WTC11 (cell line): ENCODE data around the gene ZMIZ1. TPM values are rescaled to one million over a fixed set of nuclear protein-coding genes. Genes with fewer than 3 reads are reported as not detected.

Experiments used
- ATAC-seq: fragments of 200-7000 bp; cut with Tn5 transposase; 2 replicates; pipeline ENCODE4 v1.10.0; 2021; ENCODE audit warnings: mild to moderate bottlenecking, moderate library complexity
- CTCF ChIA-PET: fragments of 300-600 bp; sonication (Branson Sonifier 250); formaldehyde crosslinking; loops from one replicate; lab custom pipeline; 2021; ENCODE audit warnings: antibody characterized with exemption; lab: Charles Lee
- POLR2A ChIA-PET: fragments of 350-600 bp; sonication (Branson Sonifier 250); formaldehyde crosslinking; loops from one replicate; lab custom pipeline; 2021; ENCODE audit warnings: antibody characterized with exemption; lab: Charles Lee
- DNase-seq: peaks from one replicate; pipeline ENCODE4 v3.0.0; 2021; ENCODE audit warnings: low spot score
- H3K27ac Mint-ChIP-seq: 2 replicates; pipeline ENCODE4 v1.8.0; 2021; ENCODE audit warnings: mixed read lengths
- H3K27me3 Mint-ChIP-seq: 2 replicates; pipeline ENCODE4 v1.8.0; 2021; ENCODE audit warnings: low read depth, mild to moderate bottlenecking, moderate library complexity, mixed read lengths
- H3K36me3 Mint-ChIP-seq: 2 replicates; pipeline ENCODE4 v1.8.0; 2021; ENCODE audit warnings: mixed read lengths
- H3K4me1 Mint-ChIP-seq: 2 replicates; pipeline ENCODE4 v1.8.0; 2022; ENCODE audit warnings: mixed read lengths
- H3K4me3 Mint-ChIP-seq: 2 replicates; pipeline ENCODE4 v1.8.0; 2021; ENCODE audit warnings: mild to moderate bottlenecking, moderate library complexity, mixed read lengths
- H3K9me3 Mint-ChIP-seq: 2 replicates; pipeline ENCODE4 v1.8.0; 2021; ENCODE audit warnings: mixed read lengths
- ATF1 ChIP-seq: sonication (generic); formaldehyde crosslinking; IDR thresholded peaks from 2 replicates; pipeline ENCODE4 v1.8.1; 2023; ENCODE audit warnings: mild to moderate bottlenecking, moderate library complexity, missing genetic modification reagents
- ATF3 ChIP-seq: sonication (generic); formaldehyde crosslinking; conservative IDR thresholded peaks from 2 replicates; pipeline ENCODE4 v1.8.1; 2022; ENCODE audit warnings: mild to moderate bottlenecking, missing genetic modification reagents
- CREM ChIP-seq: sonication (generic); formaldehyde crosslinking; IDR thresholded peaks from 2 replicates; pipeline ENCODE4 v1.8.1; 2022; ENCODE audit warnings: mild to moderate bottlenecking, missing genetic modification reagents, moderate library complexity
- ELF4 ChIP-seq: sonication (generic); formaldehyde crosslinking; IDR thresholded peaks from 2 replicates; pipeline ENCODE4 v1.8.1; 2022; ENCODE audit warnings: low read depth, mild to moderate bottlenecking, moderate library complexity, missing genetic modification reagents
- ESRRA ChIP-seq: sonication (generic); formaldehyde crosslinking; IDR thresholded peaks from 2 replicates; pipeline ENCODE4 v1.8.1; 2022; ENCODE audit warnings: mild to moderate bottlenecking, missing genetic modification reagents, borderline replicate concordance
- FOXK1 ChIP-seq: sonication (generic); formaldehyde crosslinking; IDR thresholded peaks from 2 replicates; pipeline ENCODE4 v1.8.0; 2022; ENCODE audit warnings: mild to moderate bottlenecking, moderate library complexity, missing genetic modification reagents
- NFE2L1 ChIP-seq: sonication (generic); formaldehyde crosslinking; IDR thresholded peaks from 2 replicates; pipeline ENCODE4 v1.8.1; 2023; ENCODE audit warnings: missing genetic modification reagents
- NR2C2 ChIP-seq: sonication (generic); formaldehyde crosslinking; IDR thresholded peaks from 2 replicates; pipeline ENCODE4 v1.8.0; 2022; ENCODE audit warnings: mild to moderate bottlenecking, missing genetic modification reagents
- OVOL2 ChIP-seq: fragments of 250-450 bp; sonication (Bioruptor Pico); IDR thresholded peaks from 2 replicates; pipeline ENCODE4 v1.9.0; 2021; ENCODE audit warnings: mild to moderate bottlenecking, borderline replicate concordance
- SP1 ChIP-seq: sonication (generic); formaldehyde crosslinking; conservative IDR thresholded peaks from 2 replicates; pipeline ENCODE4 v1.8.1; 2022; ENCODE audit warnings: missing genetic modification reagents
- STAT6 ChIP-seq: sonication (generic); formaldehyde crosslinking; conservative IDR thresholded peaks from 2 replicates; pipeline ENCODE4 v1.8.1; 2023; ENCODE audit warnings: mild to moderate bottlenecking, low read depth, missing genetic modification reagents, moderate library complexity
- ZBTB43 ChIP-seq: sonication (generic); formaldehyde crosslinking; IDR thresholded peaks from 2 replicates; pipeline ENCODE4 v1.8.1; 2023; ENCODE audit warnings: mild to moderate bottlenecking, missing genetic modification reagents
- ZNF396 ChIP-seq: fragments of 250-450 bp; sonication (Bioruptor Pico); IDR thresholded peaks from 2 replicates; pipeline ENCODE4 v1.8.0; 2021; ENCODE audit warnings: mild to moderate bottlenecking, moderate library complexity, borderline replicate concordance
- ZNF416 ChIP-seq: fragments of 250-450 bp; sonication (Bioruptor Pico); IDR thresholded peaks from 2 replicates; pipeline ENCODE4 v1.9.0; 2021; ENCODE audit warnings: mild to moderate bottlenecking, inconsistent platforms
- ZNF423 ChIP-seq: fragments of 250-450 bp; sonication (Bioruptor Pico); IDR thresholded peaks from 2 replicates; pipeline ENCODE4 v2.1.2; 2022; ENCODE audit warnings: mild to moderate bottlenecking, moderate library complexity
- total RNA-seq: library from RNA; stranded (reverse); gene quantifications from 3 replicates; pipeline ENCODE4 v1.2.3, GENCODE V29; 2021
- TF ChIP-seq, protein P1 (sequence below): sonication (generic); formaldehyde crosslinking; IDR thresholded peaks from 2 replicates; pipeline ENCODE4 v1.8.0; 2023; ENCODE audit warnings: missing genetic modification reagents, mild to moderate bottlenecking, borderline replicate concordance
- TF ChIP-seq, protein P2 (sequence below): sonication (generic); formaldehyde crosslinking; IDR thresholded peaks from 2 replicates; pipeline ENCODE4 v1.8.1; 2023; ENCODE audit warnings: mild to moderate bottlenecking, missing genetic modification reagents, moderate library complexity
- TF ChIP-seq, protein P3 (sequence below): sonication (generic); formaldehyde crosslinking; IDR thresholded peaks from 2 replicates; pipeline ENCODE4 v1.8.1; 2022; ENCODE audit warnings: mild to moderate bottlenecking, missing genetic modification reagents, moderate library complexity, borderline replicate concordance
- TF ChIP-seq, protein P4 (sequence below): sonication (generic); formaldehyde crosslinking; IDR thresholded peaks from 2 replicates; pipeline ENCODE4 v1.8.0; 2022; ENCODE audit warnings: mild to moderate bottlenecking, missing genetic modification reagents
- TF ChIP-seq, protein P5 (sequence below): sonication (generic); formaldehyde crosslinking; IDR thresholded peaks from 2 replicates; pipeline ENCODE4 v1.8.0; 2022; ENCODE audit warnings: missing genetic modification reagents

ZMIZ1 gene
- total RNA-seq, 1 experiment from 2014 or later = 44.4 TPM

DNA sequence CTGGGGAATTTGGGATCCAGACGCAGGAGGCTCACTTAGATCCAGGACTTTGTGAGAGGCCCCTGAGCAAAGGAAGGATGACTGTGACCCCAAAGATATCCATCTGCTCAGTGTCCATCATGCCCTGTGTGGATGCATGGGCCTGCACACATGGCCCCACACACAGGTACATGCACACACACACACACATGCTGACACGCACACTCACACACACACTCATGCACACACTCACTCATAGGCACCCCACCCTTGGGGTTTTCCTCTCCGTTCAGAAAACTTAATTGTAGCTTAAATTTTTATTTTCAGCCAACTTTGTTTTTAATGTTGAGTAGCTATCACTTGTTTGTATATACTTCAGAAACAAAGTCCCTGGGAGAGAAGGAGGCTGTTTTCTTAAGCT is 184.9 kb downstream of the ZMIZ1 start (continued):
- no peak for TF ChIP-seq ZBTB43 (CRISPR knock-in tag)
- TF ChIP-seq, all 79 proteins: peak for 0

GRCh38 chr10:79254333-79255006 is 185.7 kb downstream of the ZMIZ1 start:
- H3K27ac Mint-ChIP-seq = no peak overlapping the region
- TF ChIP-seq, protein P1, sequence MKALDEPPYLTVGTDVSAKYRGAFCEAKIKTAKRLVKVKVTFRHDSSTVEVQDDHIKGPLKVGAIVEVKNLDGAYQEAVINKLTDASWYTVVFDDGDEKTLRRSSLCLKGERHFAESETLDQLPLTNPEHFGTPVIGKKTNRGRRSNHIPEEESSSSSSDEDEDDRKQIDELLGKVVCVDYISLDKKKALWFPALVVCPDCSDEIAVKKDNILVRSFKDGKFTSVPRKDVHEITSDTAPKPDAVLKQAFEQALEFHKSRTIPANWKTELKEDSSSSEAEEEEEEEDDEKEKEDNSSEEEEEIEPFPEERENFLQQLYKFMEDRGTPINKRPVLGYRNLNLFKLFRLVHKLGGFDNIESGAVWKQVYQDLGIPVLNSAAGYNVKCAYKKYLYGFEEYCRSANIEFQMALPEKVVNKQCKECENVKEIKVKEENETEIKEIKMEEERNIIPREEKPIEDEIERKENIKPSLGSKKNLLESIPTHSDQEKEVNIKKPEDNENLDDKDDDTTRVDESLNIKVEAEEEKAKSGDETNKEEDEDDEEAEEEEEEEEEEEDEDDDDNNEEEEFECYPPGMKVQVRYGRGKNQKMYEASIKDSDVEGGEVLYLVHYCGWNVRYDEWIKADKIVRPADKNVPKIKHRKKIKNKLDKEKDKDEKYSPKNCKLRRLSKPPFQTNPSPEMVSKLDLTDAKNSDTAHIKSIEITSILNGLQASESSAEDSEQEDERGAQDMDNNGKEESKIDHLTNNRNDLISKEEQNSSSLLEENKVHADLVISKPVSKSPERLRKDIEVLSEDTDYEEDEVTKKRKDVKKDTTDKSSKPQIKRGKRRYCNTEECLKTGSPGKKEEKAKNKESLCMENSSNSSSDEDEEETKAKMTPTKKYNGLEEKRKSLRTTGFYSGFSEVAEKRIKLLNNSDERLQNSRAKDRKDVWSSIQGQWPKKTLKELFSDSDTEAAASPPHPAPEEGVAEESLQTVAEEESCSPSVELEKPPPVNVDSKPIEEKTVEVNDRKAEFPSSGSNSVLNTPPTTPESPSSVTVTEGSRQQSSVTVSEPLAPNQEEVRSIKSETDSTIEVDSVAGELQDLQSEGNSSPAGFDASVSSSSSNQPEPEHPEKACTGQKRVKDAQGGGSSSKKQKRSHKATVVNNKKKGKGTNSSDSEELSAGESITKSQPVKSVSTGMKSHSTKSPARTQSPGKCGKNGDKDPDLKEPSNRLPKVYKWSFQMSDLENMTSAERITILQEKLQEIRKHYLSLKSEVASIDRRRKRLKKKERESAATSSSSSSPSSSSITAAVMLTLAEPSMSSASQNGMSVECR = no peak
- TF ChIP-seq OVOL2 (CRISPR knock-in tag) (no peak), ATF1 (CRISPR knock-in tag) (no peak), FOXK1 (CRISPR knock-in tag) (no peak), STAT6 (CRISPR knock-in tag) (no peak), CREM (CRISPR knock-in tag) (no peak), ATF3 (CRISPR knock-in tag) (no peak), ESRRA (CRISPR knock-in tag) (no peak), ZNF416 (no peak), ELF4 (CRISPR knock-in tag) (no peak), NR2C2 (CRISPR knock-in tag) (no peak), ZNF396 (CRISPR knock-in tag) (no peak), SP1 (CRISPR knock-in tag) (no peak), ZNF423 (CRISPR knock-in tag) (no peak), NFE2L1 (CRISPR knock-in tag) (no peak)
- TF ChIP-seq, protein P2, sequence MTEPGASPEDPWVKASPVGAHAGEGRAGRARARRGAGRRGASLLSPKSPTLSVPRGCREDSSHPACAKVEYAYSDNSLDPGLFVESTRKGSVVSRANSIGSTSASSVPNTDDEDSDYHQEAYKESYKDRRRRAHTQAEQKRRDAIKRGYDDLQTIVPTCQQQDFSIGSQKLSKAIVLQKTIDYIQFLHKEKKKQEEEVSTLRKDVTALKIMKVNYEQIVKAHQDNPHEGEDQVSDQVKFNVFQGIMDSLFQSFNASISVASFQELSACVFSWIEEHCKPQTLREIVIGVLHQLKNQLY (CRISPR knock-in tag) = no peak
- TF ChIP-seq, protein P3, sequence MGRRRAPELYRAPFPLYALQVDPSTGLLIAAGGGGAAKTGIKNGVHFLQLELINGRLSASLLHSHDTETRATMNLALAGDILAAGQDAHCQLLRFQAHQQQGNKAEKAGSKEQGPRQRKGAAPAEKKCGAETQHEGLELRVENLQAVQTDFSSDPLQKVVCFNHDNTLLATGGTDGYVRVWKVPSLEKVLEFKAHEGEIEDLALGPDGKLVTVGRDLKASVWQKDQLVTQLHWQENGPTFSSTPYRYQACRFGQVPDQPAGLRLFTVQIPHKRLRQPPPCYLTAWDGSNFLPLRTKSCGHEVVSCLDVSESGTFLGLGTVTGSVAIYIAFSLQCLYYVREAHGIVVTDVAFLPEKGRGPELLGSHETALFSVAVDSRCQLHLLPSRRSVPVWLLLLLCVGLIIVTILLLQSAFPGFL (CRISPR knock-in tag) = no peak
- TF ChIP-seq, protein P4, sequence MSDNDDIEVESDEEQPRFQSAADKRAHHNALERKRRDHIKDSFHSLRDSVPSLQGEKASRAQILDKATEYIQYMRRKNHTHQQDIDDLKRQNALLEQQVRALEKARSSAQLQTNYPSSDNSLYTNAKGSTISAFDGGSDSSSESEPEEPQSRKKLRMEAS (CRISPR knock-in tag) = no peak
- TF ChIP-seq, protein P5, sequence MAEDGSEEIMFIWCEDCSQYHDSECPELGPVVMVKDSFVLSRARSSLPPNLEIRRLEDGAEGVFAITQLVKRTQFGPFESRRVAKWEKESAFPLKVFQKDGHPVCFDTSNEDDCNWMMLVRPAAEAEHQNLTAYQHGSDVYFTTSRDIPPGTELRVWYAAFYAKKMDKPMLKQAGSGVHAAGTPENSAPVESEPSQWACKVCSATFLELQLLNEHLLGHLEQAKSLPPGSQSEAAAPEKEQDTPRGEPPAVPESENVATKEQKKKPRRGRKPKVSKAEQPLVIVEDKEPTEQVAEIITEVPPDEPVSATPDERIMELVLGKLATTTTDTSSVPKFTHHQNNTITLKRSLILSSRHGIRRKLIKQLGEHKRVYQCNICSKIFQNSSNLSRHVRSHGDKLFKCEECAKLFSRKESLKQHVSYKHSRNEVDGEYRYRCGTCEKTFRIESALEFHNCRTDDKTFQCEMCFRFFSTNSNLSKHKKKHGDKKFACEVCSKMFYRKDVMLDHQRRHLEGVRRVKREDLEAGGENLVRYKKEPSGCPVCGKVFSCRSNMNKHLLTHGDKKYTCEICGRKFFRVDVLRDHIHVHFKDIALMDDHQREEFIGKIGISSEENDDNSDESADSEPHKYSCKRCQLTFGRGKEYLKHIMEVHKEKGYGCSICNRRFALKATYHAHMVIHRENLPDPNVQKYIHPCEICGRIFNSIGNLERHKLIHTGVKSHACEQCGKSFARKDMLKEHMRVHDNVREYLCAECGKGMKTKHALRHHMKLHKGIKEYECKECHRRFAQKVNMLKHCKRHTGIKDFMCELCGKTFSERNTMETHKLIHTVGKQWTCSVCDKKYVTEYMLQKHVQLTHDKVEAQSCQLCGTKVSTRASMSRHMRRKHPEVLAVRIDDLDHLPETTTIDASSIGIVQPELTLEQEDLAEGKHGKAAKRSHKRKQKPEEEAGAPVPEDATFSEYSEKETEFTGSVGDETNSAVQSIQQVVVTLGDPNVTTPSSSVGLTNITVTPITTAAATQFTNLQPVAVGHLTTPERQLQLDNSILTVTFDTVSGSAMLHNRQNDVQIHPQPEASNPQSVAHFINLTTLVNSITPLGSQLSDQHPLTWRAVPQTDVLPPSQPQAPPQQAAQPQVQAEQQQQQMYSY = no peak
- ChIA-PET CTCF (interaction anchor here (1.0 kb wide), 1 partner anchor 18 kb away, joined by 3 read pairs; no protein-coding TSS in a partner anchor), POLR2A (no interaction called here)
- ATAC-seq = no peak
- no peak for DNase-seq
- H3K36me3 Mint-ChIP-seq = no peaks in the 10 kb centered on the region
- 0 out of 2 replicates have a peak, but pooled peaks cover 2% of the 10 kb centered on the region for H3K4me1 Mint-ChIP-seq
- no peaks in the 10 kb centered on the region for H3K27me3 Mint-ChIP-seq
- H3K9me3 Mint-ChIP-seq = no peaks in the 10 kb centered on the region
- no peak overlapping the region for H3K4me3 Mint-ChIP-seq
